Measurements from ENCODE around the gene MYDGF.

The MYDGF gene

GRCh38 chr19:4701557-4701956 is 31.4 kb upstream of the MYDGF start:
- H3K4me3 ChIP-seq (ENCODE audit: low read depth, low read length): no peak overlapping the region
- in situ Hi-C loops (cut with HindIII; ENCODE audit: low sequenced_read_pairs): no loop called here
- no peak for TF ChIP-seq CTCF (IDR thresholded peaks at IDR 0.05; ENCODE audit: low read depth, low read length)
- DNase-seq (ENCODE audit: low read depth, low spot score): no peak

GRCh38 chr19:4700693-4700970 is 30.5 kb upstream of the MYDGF start:
- DNase-seq (ENCODE audit: low read depth, low spot score): no peak
- in situ Hi-C loops (cut with HindIII; ENCODE audit: low sequenced_read_pairs): no loop called here
- no peak for TF ChIP-seq CTCF (IDR thresholded peaks at IDR 0.05; ENCODE audit: low read depth, low read length)
- H3K4me3 ChIP-seq (ENCODE audit: low read depth, low read length): no peak overlapping the region

DNA sequence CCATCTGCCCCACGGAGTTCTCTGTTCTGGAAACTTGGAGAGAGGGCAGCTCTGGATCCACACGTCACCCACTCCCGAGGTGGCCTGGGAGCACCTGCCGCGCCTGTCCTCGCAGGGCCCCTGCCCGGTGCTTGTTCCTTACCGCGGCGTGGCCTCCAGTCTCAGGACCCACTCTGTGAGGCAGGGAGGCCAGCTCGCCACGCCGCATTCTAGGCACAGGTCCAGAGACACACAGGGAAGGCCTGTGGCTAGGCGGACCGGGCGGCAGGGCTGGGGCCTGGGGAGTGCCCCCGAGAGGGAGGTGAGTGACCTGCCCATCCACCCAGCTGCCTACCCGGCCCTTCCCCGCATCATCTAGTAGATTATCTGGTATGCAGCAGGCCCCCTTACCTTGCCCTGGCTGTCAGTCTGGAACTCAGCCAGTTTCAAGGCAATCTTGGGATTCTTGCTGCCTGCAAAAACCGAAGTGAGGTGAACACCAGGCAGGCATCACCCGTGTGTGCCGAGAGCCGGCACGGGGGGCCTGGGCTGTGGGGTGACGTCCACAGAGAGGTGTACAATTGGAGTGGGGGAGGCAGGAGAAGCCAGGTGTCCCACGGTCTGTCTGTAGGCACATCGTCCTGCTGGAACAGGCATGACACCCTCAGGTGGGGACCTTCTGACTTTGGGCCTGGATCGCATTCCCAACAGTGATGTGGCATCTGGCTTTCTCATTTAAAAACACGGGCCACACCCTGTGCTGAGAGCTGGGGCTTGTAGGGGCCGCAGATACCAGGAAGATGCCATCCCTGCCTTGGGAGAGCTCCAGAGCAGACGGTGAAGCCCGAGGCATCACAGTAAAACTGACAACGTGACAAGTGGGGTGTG is 29.9 kb upstream of the MYDGF start:
- in situ Hi-C loops (cut with HindIII; ENCODE audit: low sequenced_read_pairs): no loop called here
- no peak overlapping the region for H3K4me3 ChIP-seq (ENCODE audit: low read depth, low read length)
- DNase-seq (ENCODE audit: low read depth, low spot score): no peak
- no peak for TF ChIP-seq CTCF (IDR thresholded peaks at IDR 0.05; ENCODE audit: low read depth, low read length)

- no peak overlapping the region for H3K4me3 ChIP-seq (ENCODE audit: low read depth, low read length)
- TF ChIP-seq CTCF (IDR thresholded peaks at IDR 0.05; ENCODE audit: low read depth, low read length): no peak
- no peak for DNase-seq (ENCODE audit: low read depth, low spot score)
- in situ Hi-C loops (cut with HindIII; ENCODE audit: low sequenced_read_pairs): no loop called here
Measured at GRCh38 chr19:4697304-4697703, 27.2 kb upstream of the MYDGF start.

DNA sequence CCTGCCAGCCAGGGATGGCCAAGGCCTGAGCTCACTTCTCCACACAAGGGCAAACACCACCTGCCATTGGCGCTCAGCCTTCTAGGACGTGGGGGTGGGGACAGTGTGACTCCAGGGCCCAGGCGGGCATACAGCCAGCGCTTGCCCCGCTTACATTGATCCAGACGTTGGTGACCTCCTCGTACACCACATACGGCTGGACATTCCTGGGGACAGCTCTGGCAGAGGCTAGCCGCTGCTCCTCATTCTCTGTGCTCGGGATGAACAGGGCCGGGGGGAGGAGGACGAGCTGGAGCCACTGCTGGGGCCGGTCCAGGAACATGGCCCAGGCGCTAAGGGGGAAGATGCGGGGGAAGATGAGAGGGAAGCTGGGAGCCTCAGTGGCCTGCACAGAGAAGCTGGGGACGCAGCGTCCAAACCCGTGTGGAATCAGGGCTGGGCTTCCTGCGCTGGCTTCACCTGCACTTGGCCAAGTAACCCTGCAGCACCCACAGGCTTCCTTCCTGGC is 25.1 kb upstream of the MYDGF start:
- in situ Hi-C loops (cut with HindIII; ENCODE audit: low sequenced_read_pairs): no loop called here
- H3K4me3 ChIP-seq (ENCODE audit: low read depth, low read length): no peak overlapping the region
- DNase-seq (ENCODE audit: low read depth, low spot score): no peak
- no peak for TF ChIP-seq CTCF (IDR thresholded peaks at IDR 0.05; ENCODE audit: low read depth, low read length)

DNA sequence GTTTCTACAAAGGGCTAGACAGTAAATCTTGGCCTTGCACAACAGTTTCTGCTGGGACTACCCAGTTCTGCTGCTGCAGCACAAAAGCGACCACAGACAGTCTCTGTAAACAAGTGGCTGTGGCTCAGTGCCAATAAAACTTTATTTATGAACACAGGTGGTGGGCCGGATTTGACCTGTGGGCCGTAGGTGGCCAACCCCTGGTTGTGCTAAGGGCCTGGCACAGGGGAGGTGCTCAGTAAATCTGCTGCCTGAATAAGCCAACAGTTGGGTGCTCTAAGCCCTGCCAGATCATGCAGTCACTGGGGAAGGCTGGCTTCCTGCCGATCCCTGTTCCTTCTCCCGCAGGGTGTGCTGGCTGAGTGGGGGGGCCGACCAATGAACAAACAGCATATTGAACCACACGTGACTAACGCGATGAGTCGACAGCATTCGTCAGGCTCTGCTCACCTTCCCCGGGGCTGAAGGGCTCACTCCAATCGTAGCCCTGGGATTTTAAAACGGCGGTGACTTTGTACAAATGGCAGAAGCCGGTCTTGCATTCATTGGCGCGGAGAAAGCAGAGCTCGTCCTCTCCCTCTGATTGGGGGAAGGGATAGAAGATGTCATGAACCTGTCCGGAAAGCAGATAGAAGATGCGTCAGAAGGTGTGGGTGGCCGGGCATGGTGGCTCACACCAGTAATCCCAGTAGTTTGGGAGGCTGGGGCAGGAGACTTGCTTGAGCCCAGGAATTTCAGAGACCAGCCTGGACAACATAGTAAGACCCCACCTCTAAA is 24.3 kb upstream of the MYDGF start:
- in situ Hi-C loops (cut with HindIII; ENCODE audit: low sequenced_read_pairs): no loop called here
- peak; percentile 98 for DNase-seq (ENCODE audit: low read depth, low spot score)
- no peak overlapping the region for H3K4me3 ChIP-seq (ENCODE audit: low read depth, low read length)
- no peak for TF ChIP-seq CTCF (IDR thresholded peaks at IDR 0.05; ENCODE audit: low read depth, low read length)
